HG02852 (cell line): Measurements from ENCODE around the gene AKAP6.

ENCODE experiments used
- ATAC-seq: cut with Tn5 transposase; IDR thresholded peaks from one replicate; pipeline ENCODE4 v1.9.1; 2021; ENCODE audit warnings: mild to moderate bottlenecking, moderate library complexity; ENCODE audit not compliant: unreplicated experiment

The AKAP6 gene

GRCh38 chr14:32883188-32883587, 554.1 kb downstream of the AKAP6 start:
- ATAC-seq = no peak
